CD4-positive, alpha-beta memory T cell (primary cell): ENCODE measurements around the gene OR52A1. TPM values are rescaled to one million over a fixed set of nuclear protein-coding genes. Genes with fewer than 3 reads are reported as not detected.
"Not testable (repeated sequence)": the region's sequence is repeated elsewhere in the genome, so short reads cannot be mapped to it uniquely, and the experiment has no call there.

Experiments
- CTCF ChIA-PET: fragments of 350-600 bp; sonication (Branson Sonifier 250); formaldehyde crosslinking; loops from one replicate; lab custom pipeline; 2021; ENCODE audit warnings: inconsistent platforms; ENCODE audit not compliant: partially characterized antibody; lab: Charles Lee
- POLR2A ChIA-PET: fragments of 350-600 bp; sonication (Branson Sonifier 250); formaldehyde crosslinking; loops from one replicate; lab custom pipeline; 2021; ENCODE audit not compliant: partially characterized antibody; lab: Charles Lee
- DNase-seq, 5 donors: peaks; one replicate each; pipeline versions ENCODE4 v3.0.0 to v3.0.0-alpha.2; 2020 to 2022; ENCODE audit warnings: mixed read lengths in 1 of 5
- H3K27ac ChIP-seq: one replicate; pipeline ENCODE4 v1.7.0; 2013; ENCODE audit warnings: low read depth, low read length
- H3K27me3 ChIP-seq: 2 replicates; pipeline ENCODE4 v1.7.0; 2013; ENCODE audit warnings: mild to moderate bottlenecking, low read length, moderate library complexity; ENCODE audit not compliant: insufficient read depth
- H3K36me3 ChIP-seq: 2 replicates; pipeline ENCODE4 v1.7.0; 2013; ENCODE audit warnings: mild to moderate bottlenecking, low read length, moderate library complexity; ENCODE audit not compliant: insufficient read depth
- H3K4me1 ChIP-seq: 2 replicates; pipeline ENCODE4 v1.7.0; 2013; ENCODE audit warnings: mild to moderate bottlenecking, low read length, moderate library complexity; ENCODE audit not compliant: insufficient read depth
- H3K4me3 ChIP-seq, 2 donors: one replicate each; pipeline ENCODE4 v1.7.0; 2013; ENCODE audit warnings: low read length in 2 of 2, mild to moderate bottlenecking in 1 of 2
- H3K9me3 ChIP-seq, 2 donors: one replicate each; pipeline ENCODE4 v1.7.0; 2013; ENCODE audit warnings: low read length in 2 of 2, control low read depth in 1 of 2; ENCODE audit not compliant: control insufficient read depth in 1 of 2
- H3K27ac Mint-ChIP-seq, 7 donors: one replicate each; pipeline ENCODE4 v1.8.0; 2020 to 2021; ENCODE audit warnings: mixed read lengths in 7 of 7, mild to moderate bottlenecking in 6 of 7, inconsistent platforms in 3 of 7, moderate library complexity in 3 of 7
- H3K27me3 Mint-ChIP-seq, 2 donors: one replicate each; pipeline ENCODE4 v1.8.0; 2020 to 2021; ENCODE audit warnings: mixed read lengths in 2 of 2
- H3K36me3 Mint-ChIP-seq, 2 donors: one replicate each; pipeline ENCODE4 v1.8.0; 2020 to 2021; ENCODE audit warnings: mixed read lengths in 2 of 2, inconsistent platforms in 1 of 2, mild to moderate bottlenecking in 1 of 2
- H3K4me1 Mint-ChIP-seq, 4 donors: one replicate each; pipeline ENCODE4 v1.8.0; 2020 to 2021; ENCODE audit warnings: mixed read lengths in 4 of 4, mild to moderate bottlenecking in 1 of 4
- H3K4me3 Mint-ChIP-seq, 8 donors: one replicate each; pipeline ENCODE4 v1.8.0; 2020 to 2021; ENCODE audit warnings: mixed read lengths in 8 of 8, mild to moderate bottlenecking in 7 of 8, moderate library complexity in 6 of 8, inconsistent platforms in 3 of 8
- H3K9me3 Mint-ChIP-seq, 8 donors: one replicate each; pipeline ENCODE4 v1.8.0; 2020 to 2021; ENCODE audit warnings: mixed read lengths in 8 of 8, mild to moderate bottlenecking in 5 of 8, inconsistent platforms in 3 of 8, moderate library complexity in 1 of 8
- intact Hi-C: fragments of 100-400 bp; cut with micrococcal nuclease; formaldehyde crosslinking; loops from one replicate; pipeline ENCODE4 v1.15.1; 2023
- polyA plus RNA-seq, 2 donors: library from polyadenylated mRNA; unstranded; fragments of 300-500 nt; fragmentation: Illumina TruSeq; gene quantifications; one replicate each; pipeline ENCODE4 v1.2.3, GENCODE V29; 2021
- total RNA-seq, 2 experiments: library from RNA; stranded (reverse); gene quantifications; one replicate each; pipeline ENCODE4 v1.2.3, GENCODE V29; 2021

OR52A1 gene
- total and polyA plus RNA-seq, 4 experiments from 2014 or later = not detected

DNA sequence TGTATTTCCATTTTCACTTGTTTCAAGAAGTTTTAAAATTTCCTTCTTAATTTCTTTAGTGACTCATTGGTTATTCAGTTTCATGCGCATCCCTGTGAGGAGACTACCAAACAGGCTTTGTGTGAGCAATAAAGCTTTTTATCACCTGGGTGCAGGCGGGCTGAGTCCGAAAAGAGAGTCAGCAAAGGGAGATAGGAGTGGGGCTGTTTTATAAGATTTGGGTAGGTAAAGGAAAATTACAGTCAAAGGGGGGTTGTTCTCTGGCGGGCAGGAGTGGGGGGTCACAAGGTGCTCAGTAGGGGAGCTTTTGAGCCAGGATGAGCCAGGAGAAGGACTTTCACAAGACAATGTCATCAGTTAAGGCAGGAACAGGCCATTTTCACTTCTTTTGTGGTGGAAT is 5.7 kb upstream of the OR52A1 start:
- H3K4me1 ChIP-seq, H3K27ac Mint-ChIP-seq, H3K4me1 Mint-ChIP-seq, H3K4me3 ChIP-seq, H3K36me3 ChIP-seq, H3K9me3 ChIP-seq, CTCF ChIA-PET, POLR2A ChIA-PET, H3K27ac ChIP-seq, H3K27me3 Mint-ChIP-seq, H3K36me3 Mint-ChIP-seq, DNase-seq, intact Hi-C loops, H3K4me3 Mint-ChIP-seq, H3K9me3 Mint-ChIP-seq, H3K27me3 ChIP-seq: not testable (repeated sequence)

DNA sequence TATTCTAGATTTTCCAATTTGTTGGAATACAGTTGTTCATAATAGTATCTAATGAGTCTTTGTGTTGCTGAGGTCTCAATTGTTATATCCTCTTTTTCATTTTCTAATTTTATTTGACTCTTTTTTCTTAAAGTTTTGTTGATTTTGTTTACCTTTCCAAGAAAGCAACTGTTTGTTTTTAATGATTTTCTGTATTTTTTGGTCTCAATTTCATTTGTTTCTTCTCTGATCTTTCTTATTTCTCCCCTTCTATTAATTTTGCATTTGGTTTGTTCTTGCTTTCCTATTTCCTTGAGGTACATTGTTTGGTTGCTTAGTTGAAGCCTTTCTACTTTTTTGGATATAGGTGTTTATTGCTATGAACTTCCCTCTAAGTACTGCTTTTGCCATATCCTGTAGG is 5.2 kb upstream of the OR52A1 start:
- Mint-ChIP-seq H3K27me3 (peaks cover 4 to 9% of the 10 kb centered on the region in 2 donors), H3K4me1 (no peaks in the 10 kb centered on the region), H3K36me3 (no peaks in the 10 kb centered on the region), H3K27ac (no peak overlapping the region), H3K4me3 (no peak overlapping the region), H3K9me3 (peaks cover 0 to 3% (median 0%) of the 10 kb centered on the region in 8 donors)
- no peaks in the 10 kb centered on the region for H3K4me1 ChIP-seq
- H3K27ac ChIP-seq = no peak overlapping the region
- ChIA-PET POLR2A (no interaction called here), CTCF (no interaction called here)
- no peak overlapping the region for H3K4me3 ChIP-seq
- no peak for DNase-seq
- intact Hi-C loops = no loop called here
- H3K36me3 ChIP-seq = no peaks in the 10 kb centered on the region
- no peaks in the 10 kb centered on the region for H3K9me3 ChIP-seq
- H3K27me3 ChIP-seq = no peaks in the 10 kb centered on the region

DNA sequence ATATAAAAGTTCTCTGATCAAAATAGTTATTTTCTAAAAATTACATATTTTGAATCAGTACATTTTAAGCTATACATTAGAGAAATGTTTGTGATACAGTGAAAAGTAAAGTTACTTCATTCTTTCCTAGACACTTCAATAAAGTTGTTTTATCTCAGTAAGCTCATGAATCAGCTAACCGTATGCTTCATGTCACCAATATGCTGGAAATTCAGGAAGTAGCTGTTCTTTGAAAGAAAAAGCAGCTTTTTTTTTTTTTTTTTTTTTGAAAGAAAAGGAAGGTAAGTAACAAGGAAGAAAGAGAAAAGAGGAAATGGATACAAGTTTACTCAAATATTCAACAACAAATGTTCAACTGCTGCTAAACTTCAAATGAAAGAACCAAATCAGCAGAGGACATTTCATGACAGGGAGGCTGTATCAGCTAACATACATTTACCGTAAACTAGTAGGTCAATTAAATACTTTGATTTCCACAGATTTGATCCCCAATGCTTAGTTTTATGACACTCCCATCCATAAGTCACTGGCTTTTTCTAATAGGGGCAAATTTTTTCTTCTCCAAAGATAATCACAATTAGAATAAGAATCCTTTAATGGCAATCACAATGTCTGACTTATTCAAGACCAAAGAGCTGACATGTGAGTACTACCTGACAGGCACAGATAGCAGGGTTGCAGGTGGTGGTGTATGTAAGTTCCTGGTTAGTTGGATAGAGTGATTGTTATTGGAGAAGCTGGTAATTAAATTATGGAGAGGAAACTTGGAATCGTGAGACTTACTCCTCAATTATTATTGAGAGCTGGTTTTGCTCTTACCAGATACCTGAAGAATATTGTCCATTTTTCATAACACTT is 754 bp downstream of the OR52A1 start:
- peaks cover 0 to 3% (median 0%) of the 10 kb centered on the region in 8 donors for H3K9me3 Mint-ChIP-seq
- H3K4me1 ChIP-seq = no peaks in the 10 kb centered on the region

DNA sequence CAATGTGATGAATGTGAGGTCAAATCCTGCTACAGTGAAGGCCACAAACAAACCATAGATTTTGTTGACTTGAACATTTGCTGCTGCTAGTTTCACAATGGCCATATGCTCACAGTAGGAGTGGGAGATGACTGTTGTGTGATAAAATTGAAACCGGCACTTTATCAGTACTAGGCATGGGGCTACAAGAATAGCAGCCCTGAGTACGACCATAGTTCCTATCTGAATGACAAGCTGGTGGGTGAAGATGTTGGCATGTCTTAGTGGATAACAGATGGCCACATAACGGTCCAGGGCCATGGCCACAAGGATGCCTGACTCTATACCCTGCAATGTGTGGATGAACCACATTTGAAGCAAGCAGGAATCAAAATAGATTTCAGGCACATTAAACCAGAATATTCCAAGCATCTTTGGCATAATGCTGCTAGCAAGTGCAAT is 2.8 kb downstream of the OR52A1 start:
- H3K36me3 Mint-ChIP-seq = no peaks in the 10 kb centered on the region
- intact Hi-C loops = no loop called here
- CTCF ChIA-PET = no interaction called here

More for the DNA sequence above, 754 bp downstream of the OR52A1 start:
- DNase-seq = no peak
- POLR2A ChIA-PET = no interaction called here
- CTCF ChIA-PET = no interaction called here
- H3K4me3 Mint-ChIP-seq = no peak overlapping the region
- H3K27ac Mint-ChIP-seq = no peak overlapping the region
- intact Hi-C loops = no loop called here
- Histone ChIP-seq H3K4me3 (no peak overlapping the region), H3K27me3 (no peaks in the 10 kb centered on the region), H3K9me3 (no peaks in the 10 kb centered on the region), H3K36me3 (no peaks in the 10 kb centered on the region), H3K27ac (no peak overlapping the region)
- peaks cover 0 to 3% of the 10 kb centered on the region in 2 donors for H3K27me3 Mint-ChIP-seq
- no peaks in the 10 kb centered on the region for H3K4me1 Mint-ChIP-seq
- no peaks in the 10 kb centered on the region for H3K36me3 Mint-ChIP-seq

DNA sequence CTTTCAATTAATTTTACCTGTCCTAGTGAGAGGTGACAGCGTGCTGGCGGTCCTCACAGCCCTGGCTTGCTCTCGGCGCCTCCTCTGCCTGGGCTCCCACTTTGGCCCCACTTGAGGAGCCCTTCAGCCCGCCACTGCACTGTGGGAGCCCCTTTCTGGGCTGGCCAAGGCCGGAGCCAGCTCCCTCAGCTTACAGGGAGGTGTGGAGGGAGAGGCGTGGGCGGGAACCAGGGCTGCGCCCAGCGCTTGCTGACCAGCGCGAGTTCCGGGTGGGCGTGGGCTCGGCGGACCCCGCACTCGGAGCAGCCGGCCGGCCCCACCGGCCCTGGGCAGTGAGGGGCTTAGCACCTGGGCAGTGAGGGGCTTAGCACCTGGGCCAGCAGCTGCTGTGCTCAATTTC is 10.4 kb downstream of the OR52A1 start:
- POLR2A ChIA-PET, H3K4me3 Mint-ChIP-seq, H3K27me3 ChIP-seq, intact Hi-C loops, H3K27me3 Mint-ChIP-seq, H3K36me3 ChIP-seq, H3K4me1 Mint-ChIP-seq, H3K27ac Mint-ChIP-seq, H3K4me1 ChIP-seq, H3K4me3 ChIP-seq, H3K9me3 ChIP-seq, H3K9me3 Mint-ChIP-seq, H3K27ac ChIP-seq, DNase-seq, CTCF ChIA-PET, H3K36me3 Mint-ChIP-seq: not testable (repeated sequence)

More for the DNA sequence above, 2.8 kb downstream of the OR52A1 start:
- no peak overlapping the region for H3K27ac ChIP-seq
- DNase-seq = no peak
- no peaks in the 10 kb centered on the region for H3K36me3 ChIP-seq
- no peak overlapping the region for H3K27ac Mint-ChIP-seq
- H3K9me3 ChIP-seq = no peaks in the 10 kb centered on the region
- H3K4me3 Mint-ChIP-seq = no peak overlapping the region
- H3K27me3 ChIP-seq = no peaks in the 10 kb centered on the region
- POLR2A ChIA-PET = no interaction called here
- no peaks in the 10 kb centered on the region for H3K4me1 Mint-ChIP-seq
- no peaks in the 10 kb centered on the region for H3K9me3 Mint-ChIP-seq
- no peak overlapping the region for H3K4me3 ChIP-seq
- no peaks in the 10 kb centered on the region for H3K4me1 ChIP-seq
- peaks cover 0 to 3% of the 10 kb centered on the region in 2 donors for H3K27me3 Mint-ChIP-seq

DNA sequence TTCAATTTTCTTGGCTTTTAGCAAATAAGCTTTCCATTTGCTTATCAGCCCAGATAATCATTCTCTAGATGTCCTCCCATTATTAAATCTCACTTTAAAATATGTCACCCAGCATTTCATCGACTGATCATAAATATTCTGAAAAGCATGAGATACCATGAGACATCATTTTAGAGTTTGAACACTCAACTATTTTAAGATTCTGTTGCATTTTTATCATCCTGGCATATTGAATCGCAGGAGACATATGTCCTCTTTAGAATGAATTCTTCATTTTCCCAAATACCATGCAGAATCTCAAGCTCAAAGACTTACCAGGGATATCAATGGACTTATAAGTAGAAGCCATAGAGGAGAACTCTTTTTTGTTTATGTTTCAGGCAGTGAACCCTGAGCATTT is 16.6 kb downstream of the OR52A1 start, which contains the start of gene OR52A5:
Gene OR52A5 (minus strand): TSS at position 361 of the 400 bp plus-strand sequence. CDS start 5,714 bp downstream, outside the sequence.
- intact Hi-C loops = no loop called here
- no peak within 1 kb of the TSS for H3K27ac ChIP-seq
- Mint-ChIP-seq H3K27me3 (peaks cover 0 to 2% of the 10 kb centered on the region in 2 donors), H3K4me1 (no peaks in the 10 kb centered on the region), H3K27ac (no peak within 1 kb of the TSS), H3K9me3 (no peaks in the 10 kb centered on the region), H3K36me3 (no peaks in the 10 kb centered on the region), H3K4me3 (no peak within 1 kb of the TSS)
- no peaks in the 10 kb centered on the region for H3K4me1 ChIP-seq
- POLR2A ChIA-PET = no interaction called here
- H3K9me3 ChIP-seq = no peaks in the 10 kb centered on the region
- DNase-seq = no peak
- CTCF ChIA-PET = no interaction called here
- H3K27me3 ChIP-seq = no peaks in the 10 kb centered on the region
- H3K4me3 ChIP-seq = no peak within 1 kb of the TSS
- no peaks in the 10 kb centered on the region for H3K36me3 ChIP-seq

DNA sequence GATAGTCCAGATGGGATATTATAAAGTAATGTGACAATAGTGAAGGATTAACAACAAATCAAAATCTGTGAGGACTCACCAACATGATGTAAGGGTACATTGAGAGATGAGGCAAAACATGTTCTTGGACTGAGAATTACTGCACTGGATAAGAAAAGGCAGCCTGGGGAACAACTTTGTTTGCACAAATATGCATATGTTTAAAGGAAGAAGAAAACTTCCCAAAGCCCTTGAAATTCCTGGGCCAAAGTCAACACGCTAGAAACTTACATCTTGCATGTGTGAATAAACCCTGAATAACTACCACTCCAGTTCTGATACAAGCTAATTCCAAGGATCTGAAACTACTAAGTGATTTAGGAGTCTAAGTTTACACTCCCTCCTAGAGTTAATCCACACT is 17.5 kb downstream of the OR52A1 start:
- no peaks in the 10 kb centered on the region for H3K27me3 ChIP-seq
- Mint-ChIP-seq H3K4me1 (no peaks in the 10 kb centered on the region), H3K36me3 (no peaks in the 10 kb centered on the region), H3K27me3 (peaks cover 0 to 2% of the 10 kb centered on the region in 2 donors), H3K4me3 (no peak overlapping the region), H3K9me3 (no peaks in the 10 kb centered on the region), H3K27ac (no peak overlapping the region)
- intact Hi-C loops = no loop called here
- H3K36me3 ChIP-seq = no peaks in the 10 kb centered on the region
- no peak for DNase-seq
- ChIA-PET CTCF (no interaction called here), POLR2A (no interaction called here)
- no peak overlapping the region for H3K27ac ChIP-seq
- H3K9me3 ChIP-seq = no peaks in the 10 kb centered on the region
- H3K4me1 ChIP-seq = no peaks in the 10 kb centered on the region
- H3K4me3 ChIP-seq = no peak overlapping the region
